H1 (cell line): ENCODE measurements around the gene WNT9A. TPM values are rescaled to one million over a fixed set of nuclear protein-coding genes. Genes with fewer than 3 reads are reported as not detected.

ENCODE experiments used
- CTCF ChIA-PET: fragments of 300-600 bp; sonication (Branson Sonifier 250); formaldehyde crosslinking; loops from one replicate; lab custom pipeline; 2021; ENCODE audit not compliant: partially characterized antibody; lab: Charles Lee
- POLR2A ChIA-PET: fragments of 300-600 bp; sonication (Branson Sonifier 250); formaldehyde crosslinking; loops from one replicate; lab custom pipeline; 2021; ENCODE audit warnings: inconsistent platforms; ENCODE audit not compliant: partially characterized antibody; lab: Charles Lee
- DNase-seq, 2 experiments: peaks; one replicate each; pipeline versions ENCODE4 v3.0.0 to v3.0.0-alpha.2; 2010 to 2022; ENCODE audit warnings: low spot score in 2 of 2, low read depth in 1 of 2, mixed read lengths in 1 of 2
- FAIRE-seq: peaks from 2 replicates; lab custom pipeline; 2011; peaks lifted over from hg19 to GRCh38; lab: Jason Lieb, UNC
- H2AFZ ChIP-seq: 2 replicates; pipeline ENCODE4 v1.8.1; 2012; ENCODE audit warnings: low read length, inconsistent platforms
- H2AK5ac ChIP-seq: 2 replicates; pipeline ENCODE4 v1.6.1; 2013; ENCODE audit warnings: low read depth, low read length
- H2BK120ac ChIP-seq: replicated peaks from 2 replicates; pipeline ENCODE3; 2013; ENCODE audit warnings: low read depth, low read length, inconsistent platforms
- H2BK12ac ChIP-seq: 2 replicates; pipeline ENCODE4 v1.6.1; 2013; ENCODE audit warnings: low read depth, low read length
- H2BK15ac ChIP-seq: 2 replicates; pipeline ENCODE4 v1.6.1; 2013; ENCODE audit warnings: low read length
- H2BK20ac ChIP-seq: 2 replicates; pipeline ENCODE4 v1.6.1; 2013; ENCODE audit warnings: low read length
- H2BK5ac ChIP-seq: 2 replicates; pipeline ENCODE4 v1.6.1; 2013; ENCODE audit warnings: low read depth, low read length
- H3K14ac ChIP-seq: 2 replicates; pipeline ENCODE4 v1.6.1; 2013; ENCODE audit warnings: inconsistent platforms; ENCODE audit not compliant: insufficient read length
- H3K18ac ChIP-seq: 2 replicates; pipeline ENCODE4 v1.6.1; 2013; ENCODE audit warnings: low read length; ENCODE audit errors: extremely low read depth
- H3K23ac ChIP-seq: 2 replicates; pipeline ENCODE4 v1.6.1; 2013; ENCODE audit warnings: inconsistent platforms; ENCODE audit not compliant: insufficient read length
- H3K23me2 ChIP-seq: 2 replicates; pipeline ENCODE4 v1.6.1; 2013; ENCODE audit warnings: low read depth, low read length
- H3K27ac ChIP-seq: 2 replicates; pipeline ENCODE4 v1.6.1; 2011; ENCODE audit warnings: low read depth, low read length, inconsistent platforms
- H3K27me3 ChIP-seq, 4 experiments: replicated peaks in 1 of 4; 1 replicate in 1 of 4; 2 replicates in 3 of 4; pipeline versions ENCODE4 v1.6.1 to v1.8.1; 2011 to 2013; ENCODE audit warnings: low read length in 3 of 4, mild to moderate bottlenecking in 3 of 4, inconsistent platforms in 2 of 4, mixed read lengths in 2 of 4, moderate library complexity in 1 of 4; ENCODE audit not compliant: control insufficient read depth in 3 of 4, insufficient read depth in 3 of 4; ENCODE audit errors: extremely low read depth in 1 of 4
- H3K36me3 ChIP-seq, 4 experiments: 2 replicates each; pipeline versions ENCODE4 v1.6.1 to v1.8.1; 2011 to 2013; ENCODE audit warnings: mild to moderate bottlenecking in 4 of 4, low read length in 3 of 4, moderate library complexity in 2 of 4, control low read depth in 1 of 4, inconsistent platforms in 1 of 4; ENCODE audit not compliant: insufficient read depth in 4 of 4, control insufficient read depth in 2 of 4
- H3K4ac ChIP-seq: replicated peaks from 2 replicates; pipeline ENCODE3; 2013; ENCODE audit warnings: low read length, low read depth, mixed read lengths, inconsistent platforms; ENCODE audit not compliant: insufficient read length
- H3K4me1 ChIP-seq, 4 experiments: replicated peaks in 1 of 4; 1 replicate in 1 of 4; 2 replicates in 3 of 4; pipeline versions ENCODE4 v1.6.1 to v1.8.1; 2011 to 2013; ENCODE audit warnings: low read length in 3 of 4, inconsistent platforms in 2 of 4, mixed read lengths in 1 of 4; ENCODE audit not compliant: insufficient read depth in 4 of 4, control insufficient read depth in 3 of 4
- H3K4me2 ChIP-seq, 2 experiments: 2 replicates each; pipeline versions ENCODE4 v1.6.1 to v1.8.1; 2011 to 2013; ENCODE audit warnings: low read depth in 2 of 2, low read length in 2 of 2, control low read depth in 1 of 2, inconsistent platforms in 1 of 2, mild to moderate bottlenecking in 1 of 2; ENCODE audit not compliant: insufficient read depth in 1 of 2
- H3K4me3 ChIP-seq, 4 experiments: fragments of 200-600, 300-600 bp in 1 of 4; sonication (generic), shearing (Covaris generic), sonication (Bioruptor Twin) in 1 of 4; 2 replicates each; pipeline versions ENCODE4 v1.5.1 to v1.8.1; 2011 to 2016; ENCODE audit warnings: low read length in 4 of 4, low read depth in 3 of 4, control low read depth in 2 of 4, inconsistent platforms in 2 of 4, mild to moderate bottlenecking in 2 of 4, mixed read lengths in 1 of 4, moderate library complexity in 1 of 4; ENCODE audit not compliant: insufficient read depth in 2 of 4; ENCODE audit errors: extremely low read depth in 1 of 4
- H3K56ac ChIP-seq: replicated peaks from 2 replicates; pipeline ENCODE3; 2013; ENCODE audit warnings: low read depth, mild to moderate bottlenecking, mixed read lengths, low read length, inconsistent platforms; ENCODE audit not compliant: insufficient read length
- H3K79me1 ChIP-seq: 2 replicates; pipeline ENCODE4 v1.6.1; 2013; ENCODE audit warnings: low read depth, low read length, control low read depth
- H3K79me2 ChIP-seq, 2 experiments: 2 replicates each; pipeline versions ENCODE4 v1.6.1 to v1.8.1; 2012 to 2013; ENCODE audit warnings: low read length in 2 of 2, mild to moderate bottlenecking in 2 of 2, inconsistent platforms in 1 of 2; ENCODE audit not compliant: insufficient read depth in 2 of 2, control insufficient read depth in 1 of 2
- H3K9ac ChIP-seq, 4 experiments: replicated peaks in 1 of 4; 1 replicate in 1 of 4; 2 replicates in 3 of 4; pipeline versions ENCODE4 v1.6.1 to v1.8.1; 2011 to 2013; ENCODE audit warnings: low read depth in 3 of 4, low read length in 3 of 4, control low read depth in 2 of 4, mild to moderate bottlenecking in 2 of 4, moderate library complexity in 2 of 4, inconsistent platforms in 1 of 4; ENCODE audit errors: extremely low read depth in 1 of 4
- H3K9me3 ChIP-seq, 2 experiments: 2 replicates each; pipeline versions ENCODE4 v1.6.1 to v1.8.1; 2012 to 2013; ENCODE audit warnings: mild to moderate bottlenecking in 2 of 2, moderate library complexity in 2 of 2, control low read depth in 1 of 2, inconsistent platforms in 1 of 2, low read depth in 1 of 2, low read length in 1 of 2, mixed read lengths in 1 of 2; ENCODE audit not compliant: insufficient read depth in 2 of 2
- H4K20me1 ChIP-seq, 2 experiments: replicated peaks in 1 of 2; 2 replicates each; pipeline versions ENCODE3 to v1.8.1; 2011 to 2013; ENCODE audit warnings: inconsistent platforms in 2 of 2, low read length in 2 of 2, mild to moderate bottlenecking in 1 of 2; ENCODE audit not compliant: insufficient read depth in 2 of 2, control insufficient read depth in 1 of 2
- H4K5ac ChIP-seq: 2 replicates; pipeline ENCODE4 v1.6.1; 2013; ENCODE audit warnings: low read length, low read depth, mixed read lengths, inconsistent platforms; ENCODE audit not compliant: insufficient read length
- H4K8ac ChIP-seq: 2 replicates; pipeline ENCODE4 v1.8.0; 2013; ENCODE audit warnings: mild to moderate bottlenecking, moderate library complexity, low read length, inconsistent platforms; ENCODE audit not compliant: insufficient read depth; ENCODE audit errors: extremely low read depth
- H4K91ac ChIP-seq: replicated peaks from 2 replicates; pipeline ENCODE3; 2013; ENCODE audit warnings: low read length, mixed read lengths, inconsistent platforms; ENCODE audit not compliant: insufficient read length
- ASH2L ChIP-seq: fragments of 200-600, 300-600 bp; sonication (generic); IDR thresholded peaks from one replicate; pipeline ENCODE4 v1.7.1; 2017; ENCODE audit warnings: low read length
- BACH1 ChIP-seq: IDR thresholded peaks from 2 replicates; pipeline ENCODE4 v1.6.1; 2012; ENCODE audit warnings: low read length, improper control_type of control experiment
- E2F6 ChIP-seq: IDR thresholded peaks from 2 replicates; pipeline ENCODE4 v1.6.1; 2012; ENCODE audit warnings: inconsistent platforms
- KDM4A ChIP-seq: IDR thresholded peaks from one replicate; pipeline ENCODE4 v1.7.1; 2012; ENCODE audit warnings: low read depth, mild to moderate bottlenecking, moderate library complexity, low read length, inconsistent platforms; ENCODE audit not compliant: severe bottlenecking
- POLR2AphosphoS5 ChIP-seq: IDR thresholded peaks from 2 replicates; pipeline ENCODE4 v1.6.1; 2011; ENCODE audit warnings: low read depth, low read length
- RNF2 ChIP-seq: fragments of 200-900, 300-1000 bp; sonication (generic); IDR thresholded peaks from 2 replicates; pipeline ENCODE4 v1.7.1; 2016; ENCODE audit warnings: borderline replicate concordance, low read depth, mild to moderate bottlenecking, antibody characterized with exemption, low read length; ENCODE audit not compliant: poor library complexity, severe bottlenecking; ENCODE audit errors: missing control alignments
- RXRA ChIP-seq: IDR thresholded peaks from 2 replicates; pipeline ENCODE4 v1.6.1; 2011; ENCODE audit warnings: low read depth, mild to moderate bottlenecking, low read length, moderate library complexity; ENCODE audit not compliant: insufficient read depth
- SP2 ChIP-seq: IDR thresholded peaks from 2 replicates; pipeline ENCODE4 v1.6.1; 2012; ENCODE audit warnings: mild to moderate bottlenecking, low read length, inconsistent platforms
- TEAD4 ChIP-seq: IDR thresholded peaks from 2 replicates; pipeline ENCODE4 v1.6.1; 2012; ENCODE audit warnings: low read depth, low read length, inconsistent platforms, mixed read lengths
- WGBS, 2 experiments: shearing (Covaris generic) in 1 of 2; methylation state at CpG; one replicate each; pipeline versions ENCODE4 v1.1.6 to v1.1.7; 2013 to 2015; ENCODE audit warnings: low lambda C conversion rate in 2 of 2, mixed read lengths in 2 of 2, inconsistent platforms in 1 of 2, low coverage in 1 of 2, missing lambda C conversion rate in 1 of 2; ENCODE audit not compliant: insufficient replicate concordance in 2 of 2, insufficient coverage in 1 of 2, insufficient read length in 1 of 2; ENCODE audit errors: extremely low coverage in 1 of 2, missing lambda C conversion rate in 1 of 2; 5-methylcytosine and 5-hydroxymethylcytosine counted together
- polyA plus RNA-seq, 7 experiments: library from polyadenylated mRNA; depleted of rRNA in 3 of 7; stranded (reverse) in 5 of 7; unstranded in 2 of 7; fragments of >200 nt in 5 of 7; fragments of 200-250 nt in 2 of 7; gene quantifications; 1 replicate in 5 of 7; 2 replicates in 1 of 7; 4 replicates in 1 of 7; pipeline versions ENCODE4 v1.2.1 to v1.2.3, GENCODE V29; 2011 to 2013; ENCODE audit warnings: missing spikeins in 2 of 7, mixed read lengths in 2 of 7
- total RNA-seq: library from RNA; stranded (reverse); fragmentation: NEBNext Ultra II Directional; extraction: Animal tissue kit (Norgen Biotek cat#: 25700); gene quantifications from 2 replicates; pipeline ENCODE4 v1.2.1, GENCODE V29; 2021

WNT9A gene
- total and polyA plus RNA-seq, 2 of the 8 experiments (the other 6 are each of a cell fraction or from before 2014, with no cell fraction given): 1.1 to 1.5 TPM

GRCh38 chr1:227889047-227889862 lies 58.5 kb downstream of the WNT9A start:
- H4K20me1 ChIP-seq: no peaks in the 10 kb centered on the region
- 0 out of 2 replicates have a peak overlapping the region, but pooled peaks have one; percentile 80 for H2BK20ac ChIP-seq
- H3K23me2 ChIP-seq: peaks cover 13% of the 10 kb centered on the region; the same call in 1 of the 2 replicates
- H2AK5ac ChIP-seq: no peak overlapping the region; the same call in 1 of the 2 replicates
- no peak overlapping the region for H3K9ac ChIP-seq
- no peak overlapping the region for H3K23ac ChIP-seq
- no peak overlapping the region for H3K14ac ChIP-seq
- no peak overlapping the region for H3K56ac ChIP-seq
- H3K18ac ChIP-seq: no peak overlapping the region
- ChIA-PET CTCF (interaction anchor here (1.2 to 1.4 kb wide), 2 partner anchors 9 to 408 kb away, joined by 3 to 4 read pairs; no protein-coding TSS in a partner anchor), POLR2A (no interaction called here)
- no peak overlapping the region for H3K4me2 ChIP-seq
- no peak overlapping the region for H4K5ac ChIP-seq
- FAIRE-seq: no peak
- H3K79me2 ChIP-seq: no peaks in the 10 kb centered on the region
- no peak overlapping the region for H3K4me3 ChIP-seq
- no peaks in the 10 kb centered on the region; a peak in 2 of 7 replicates for H3K27me3 ChIP-seq
- peaks cover 0 to 29% (median 11%) of the 10 kb centered on the region in 4 experiments; a peak in 6 of 7 replicates for H3K4me1 ChIP-seq
- H3K9me3 ChIP-seq: no peaks in the 10 kb centered on the region
- no peak overlapping the region for H2BK120ac ChIP-seq
- H3K4ac ChIP-seq: no peak overlapping the region
- no peak overlapping the region for H2BK5ac ChIP-seq
- H2AFZ ChIP-seq: no peak overlapping the region
- DNase-seq: peak in 1 of 2 experiments; percentile 47
- H4K91ac ChIP-seq: peak overlapping the region; percentile 20
- H2BK12ac ChIP-seq: 0 out of 2 replicates have a peak overlapping the region, but pooled peaks have one; percentile 75
- H2BK15ac ChIP-seq: no peak overlapping the region; the same call in 1 of the 2 replicates
- H3K27ac ChIP-seq: no peak overlapping the region
- no peaks in the 10 kb centered on the region for H3K79me1 ChIP-seq
- H4K8ac ChIP-seq: no peak overlapping the region; the same call in 1 of the 2 replicates
- 83% methylated on average over 10 of the region's 14 CpGs; no CpG with 5 or more reads in 1 of the 2 experiments for WGBS, 2 experiments
- H3K36me3 ChIP-seq: no peaks in the 10 kb centered on the region
- TF ChIP-seq SP2 (no peak), ASH2L (no peak), KDM4A (no peak), BACH1 (no peak), E2F6 (no peak), RXRA (no peak), TEAD4 (no peak), POLR2AphosphoS5 (no peak), RNF2 (no peak)
